PC-9 (cell line): ENCODE measurements around the gene PRRT1B. TPM values are rescaled to one million over a fixed set of nuclear protein-coding genes. Genes with fewer than 3 reads are reported as not detected.

Experiments
- BruUV-seq: library from RNA; stranded (reverse); fragments of 400-500 nt; replicated peaks from 2 replicates; lab custom pipeline; 2021; lab: Mats Ljungman, UMichigan
- CTCF ChIA-PET: fragments of 300-600 bp; sonication (Branson Sonifier 250); formaldehyde crosslinking; loops from one replicate; lab custom pipeline; 2022; ENCODE audit warnings: antibody characterized with exemption; lab: Charles Lee
- POLR2A ChIA-PET: fragments of 300-600 bp; sonication (Branson Sonifier 250); formaldehyde crosslinking; loops from one replicate; lab custom pipeline; 2022; ENCODE audit warnings: antibody characterized with exemption; ENCODE audit not compliant: unreplicated experiment; lab: Charles Lee
- DNase-seq, 2 experiments: peaks; one replicate each; pipeline versions ENCODE4 v3.0.0 to v3.0.0-alpha.2; 2015 to 2022; ENCODE audit warnings: mixed read lengths in 1 of 2
- H2AFZ ChIP-seq: fragments of 200-600 bp; sonication (generic); 2 replicates; pipeline ENCODE4 v1.8.1; 2017; ENCODE audit warnings: antibody characterized with exemption
- H3F3A ChIP-seq: fragments of 200-600 bp; sonication (generic); 2 replicates; pipeline ENCODE4 v1.8.1; 2017; ENCODE audit warnings: antibody characterized with exemption, mild to moderate bottlenecking, low read depth; ENCODE audit not compliant: insufficient read depth
- H3K27ac ChIP-seq: fragments of 200-600 bp; sonication (generic); 2 replicates; pipeline ENCODE4 v1.6.1; 2016; ENCODE audit warnings: mixed run types
- H3K27me3 ChIP-seq: fragments of 200-600 bp; sonication (generic); 2 replicates; pipeline ENCODE4 v1.6.1; 2016; ENCODE audit warnings: low read depth, mixed run types; ENCODE audit not compliant: insufficient read depth
- H3K36me3 ChIP-seq: fragments of 200-600 bp; sonication (generic); 2 replicates; pipeline ENCODE4 v1.6.1; 2016; ENCODE audit warnings: low read depth, mixed run types
- H3K4me1 ChIP-seq: fragments of 200-600 bp; sonication (generic); replicated peaks from 2 replicates; pipeline ENCODE4 v1.6.1; 2016; ENCODE audit warnings: mixed run types; ENCODE audit not compliant: insufficient read depth
- H3K4me2 ChIP-seq: fragments of 200-600 bp; sonication (generic); 2 replicates; pipeline ENCODE4 v1.6.1; 2017; ENCODE audit warnings: mixed run types
- H3K4me3 ChIP-seq: fragments of 200-600 bp; sonication (generic); 2 replicates; pipeline ENCODE4 v1.6.1; 2016; ENCODE audit warnings: mixed run types
- H3K79me2 ChIP-seq: fragments of 200-600 bp; sonication (generic); 2 replicates; pipeline ENCODE4 v1.6.1; 2017; ENCODE audit warnings: low read depth, mixed run types
- H3K9me2 ChIP-seq: fragments of 200-600 bp; sonication (generic); 2 replicates; pipeline ENCODE4 v1.8.1; 2017; ENCODE audit warnings: mild to moderate bottlenecking; ENCODE audit not compliant: insufficient read depth
- H3K9me3 ChIP-seq: fragments of 200-600 bp; sonication (generic); 2 replicates; pipeline ENCODE4 v1.8.1; 2016; ENCODE audit warnings: low read depth; ENCODE audit not compliant: insufficient read depth
- H4K20me1 ChIP-seq: fragments of 200-600 bp; sonication (generic); 2 replicates; pipeline ENCODE4 v1.8.1; 2017; ENCODE audit not compliant: insufficient read depth
- EZH2 ChIP-seq: fragments of 200-600 bp; sonication (generic); IDR thresholded peaks from 2 replicates; pipeline ENCODE4 v1.8.0; 2017; ENCODE audit warnings: antibody characterized with exemption, low read depth
- intact Hi-C: fragments of 100-400 bp; cut with micrococcal nuclease; formaldehyde crosslinking; loops from one replicate; pipeline ENCODE4 v1.10.0; 2022; ENCODE audit not compliant: unreplicated experiment
- total RNA-seq: library from RNA; stranded (reverse); gene quantifications from 2 replicates; pipeline ENCODE4 v1.2.3, GENCODE V29; 2021
- TF ChIP-seq, protein P1 (sequence below): fragments of 200-600 bp; sonication (generic); conservative IDR thresholded peaks from 2 replicates; pipeline ENCODE4 v1.6.1; 2017; ENCODE audit warnings: mixed run types, antibody characterized with exemption, mild to moderate bottlenecking, moderate library complexity

PRRT1B gene
- total RNA-seq, 1 experiment from 2014 or later, result not detected

GRCh38 chr9:131584858-131585257 is 39.5 kb downstream of the PRRT1B start:
- POLR2A ChIA-PET, result no interaction called here
- no peak overlapping the region for H3K27ac ChIP-seq

GRCh38 chr9:131585375-131585774 is 40.1 kb downstream of the PRRT1B start:
- no peaks in the 10 kb centered on the region for H3K4me1 ChIP-seq
- POLR2A ChIA-PET, result no interaction called here
- H3K79me2 ChIP-seq, result no peaks in the 10 kb centered on the region
- DNase-seq, result no peak
- no peaks in the 10 kb centered on the region for H3K9me2 ChIP-seq
- CTCF ChIA-PET, result interaction anchor here (0.5 kb wide), 1 partner anchor 15 kb away, joined by 4 read pairs; no protein-coding TSS in a partner anchor
- no peaks in the 10 kb centered on the region for H3K9me3 ChIP-seq
- intact Hi-C loops, result no loop called here
- H2AFZ ChIP-seq, result no peak overlapping the region
- no peaks in the 10 kb centered on the region for H3K36me3 ChIP-seq
- TF ChIP-seq EZH2, result no peak
- TF ChIP-seq, protein P1, sequence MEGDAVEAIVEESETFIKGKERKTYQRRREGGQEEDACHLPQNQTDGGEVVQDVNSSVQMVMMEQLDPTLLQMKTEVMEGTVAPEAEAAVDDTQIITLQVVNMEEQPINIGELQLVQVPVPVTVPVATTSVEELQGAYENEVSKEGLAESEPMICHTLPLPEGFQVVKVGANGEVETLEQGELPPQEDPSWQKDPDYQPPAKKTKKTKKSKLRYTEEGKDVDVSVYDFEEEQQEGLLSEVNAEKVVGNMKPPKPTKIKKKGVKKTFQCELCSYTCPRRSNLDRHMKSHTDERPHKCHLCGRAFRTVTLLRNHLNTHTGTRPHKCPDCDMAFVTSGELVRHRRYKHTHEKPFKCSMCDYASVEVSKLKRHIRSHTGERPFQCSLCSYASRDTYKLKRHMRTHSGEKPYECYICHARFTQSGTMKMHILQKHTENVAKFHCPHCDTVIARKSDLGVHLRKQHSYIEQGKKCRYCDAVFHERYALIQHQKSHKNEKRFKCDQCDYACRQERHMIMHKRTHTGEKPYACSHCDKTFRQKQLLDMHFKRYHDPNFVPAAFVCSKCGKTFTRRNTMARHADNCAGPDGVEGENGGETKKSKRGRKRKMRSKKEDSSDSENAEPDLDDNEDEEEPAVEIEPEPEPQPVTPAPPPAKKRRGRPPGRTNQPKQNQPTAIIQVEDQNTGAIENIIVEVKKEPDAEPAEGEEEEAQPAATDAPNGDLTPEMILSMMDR, result no peak
- no peaks in the 10 kb centered on the region for H4K20me1 ChIP-seq
- no peaks in the 10 kb centered on the region for H3F3A ChIP-seq
- H3K27ac ChIP-seq, result no peak overlapping the region
- no peak overlapping the region for H3K4me2 ChIP-seq
- H3K27me3 ChIP-seq, result no peaks in the 10 kb centered on the region
- H3K4me3 ChIP-seq, result no peak overlapping the region
- no TSS peak for BruUV-seq

More at GRCh38 chr9:131584858-131585257, 39.5 kb downstream of the PRRT1B start:
- CTCF ChIA-PET, result no interaction called here
- intact Hi-C loops, result no loop called here
- TF ChIP-seq, protein P1, result no peak
- no peak for TF ChIP-seq EZH2
- H3K9me3 ChIP-seq, result no peaks in the 10 kb centered on the region
- no peaks in the 10 kb centered on the region for H3K27me3 ChIP-seq
- H3F3A ChIP-seq, result no peaks in the 10 kb centered on the region
- no peaks in the 10 kb centered on the region for H3K36me3 ChIP-seq
- no TSS peak for BruUV-seq
- no peaks in the 10 kb centered on the region for H3K4me1 ChIP-seq
- no peaks in the 10 kb centered on the region for H3K79me2 ChIP-seq
- H4K20me1 ChIP-seq, result no peaks in the 10 kb centered on the region
- DNase-seq, result no peak
- H3K4me2 ChIP-seq, result no peak overlapping the region
- no peaks in the 10 kb centered on the region for H3K9me2 ChIP-seq
- H2AFZ ChIP-seq, result no peak overlapping the region
- no peak overlapping the region for H3K4me3 ChIP-seq

- no peaks in the 10 kb centered on the region for H3K9me3 ChIP-seq
- H3K27me3 ChIP-seq, result no peaks in the 10 kb centered on the region
- BruUV-seq, result no TSS peak
- H3K4me1 ChIP-seq, result no peaks in the 10 kb centered on the region
- DNase-seq, result no peak
- ChIA-PET POLR2A (no interaction called here), CTCF (no interaction called here)
- no peaks in the 10 kb centered on the region for H3K79me2 ChIP-seq
- no peak overlapping the region for H3K27ac ChIP-seq
- H3K4me2 ChIP-seq, result no peak overlapping the region
- H3K9me2 ChIP-seq, result no peaks in the 10 kb centered on the region
- no peak overlapping the region for H2AFZ ChIP-seq
- no peaks in the 10 kb centered on the region for H4K20me1 ChIP-seq
- H3F3A ChIP-seq, result no peaks in the 10 kb centered on the region
- H3K36me3 ChIP-seq, result no peaks in the 10 kb centered on the region
- TF ChIP-seq EZH2, result no peak
- TF ChIP-seq, protein P1, result no peak
- intact Hi-C loops, result no loop called here
- H3K4me3 ChIP-seq, result no peak overlapping the region
These were observed 42.0 kb downstream of the PRRT1B start for GRCh38 chr9:131587331-131587730.
